GM20431 (cell line): ENCODE data around the gene DGKI.

Experiments used
- in situ Hi-C: fragments of 300-500 bp; cut with MseI, MboI; formaldehyde crosslinking; loops from one replicate; pipeline ENCODE4 v1.15.0; 2020; ENCODE audit warnings: low sequenced_read_pairs; ENCODE audit not compliant: unreplicated experiment

DGKI gene

DNA sequence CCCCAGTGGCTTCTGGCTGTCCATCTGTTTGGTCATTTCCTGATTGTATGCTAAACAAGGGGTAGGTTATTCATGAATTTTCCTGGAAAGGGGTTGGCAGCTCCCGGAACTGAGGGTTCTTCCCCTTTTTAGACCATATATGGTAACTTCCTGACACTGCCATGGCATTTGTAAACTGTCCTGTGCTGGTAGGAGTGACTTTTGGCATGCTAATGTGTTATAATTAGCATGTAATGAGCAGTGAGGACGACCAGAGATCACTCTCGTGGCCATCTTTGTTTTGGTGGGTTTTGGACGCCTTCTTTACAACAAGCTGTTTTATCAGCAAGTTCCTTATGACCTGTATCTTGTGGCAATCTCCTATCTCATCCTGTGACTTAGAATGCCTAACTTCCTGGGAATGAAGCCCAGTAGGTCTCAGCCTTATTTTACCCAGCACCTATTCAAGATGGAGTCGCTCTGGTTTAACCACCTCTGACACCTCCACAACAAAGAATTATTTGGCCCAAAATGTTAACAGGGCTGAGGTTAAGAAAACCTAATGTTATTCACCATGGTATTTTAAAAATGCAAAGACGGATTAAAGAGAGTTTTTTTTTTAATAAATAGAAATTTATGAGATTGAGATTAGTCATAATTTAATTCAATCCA is 500.9 kb downstream of the DGKI start:
- in situ Hi-C loops = no loop called here

DNA sequence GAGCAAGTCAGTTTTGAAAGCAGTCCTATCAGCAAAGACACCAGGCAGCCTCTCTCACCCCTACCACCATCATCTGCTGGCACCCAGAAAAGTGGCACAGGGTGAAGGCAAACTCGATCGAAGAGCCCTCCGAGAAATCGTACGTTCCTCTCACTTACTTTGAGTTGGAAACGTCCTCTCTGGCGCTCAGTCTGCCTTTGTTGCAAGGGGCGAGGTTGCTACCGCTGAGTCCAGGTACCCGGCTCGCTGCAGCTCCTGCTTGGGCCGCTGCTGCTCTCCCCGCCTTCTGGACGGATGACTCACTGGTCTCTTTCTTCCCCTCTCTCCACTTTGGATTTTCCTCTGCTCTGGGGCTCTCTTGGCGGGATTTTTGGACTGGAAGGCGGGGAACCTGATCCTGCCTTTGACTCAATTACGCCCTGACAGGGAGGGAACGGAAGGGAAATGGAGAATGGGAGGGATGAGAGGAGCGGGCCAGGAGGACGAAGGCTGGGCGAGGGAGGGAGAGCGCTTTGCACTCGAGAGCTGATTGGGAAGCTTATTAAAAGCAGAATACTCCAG is 503.4 kb downstream of the DGKI start, which contains the start of gene PTN:
PTN (minus strand) TSS at position 453 of the 561 bp plus-strand sequence. CDS start 88,760 bp downstream, outside the sequence.
- in situ Hi-C loops = no loop called here

DNA sequence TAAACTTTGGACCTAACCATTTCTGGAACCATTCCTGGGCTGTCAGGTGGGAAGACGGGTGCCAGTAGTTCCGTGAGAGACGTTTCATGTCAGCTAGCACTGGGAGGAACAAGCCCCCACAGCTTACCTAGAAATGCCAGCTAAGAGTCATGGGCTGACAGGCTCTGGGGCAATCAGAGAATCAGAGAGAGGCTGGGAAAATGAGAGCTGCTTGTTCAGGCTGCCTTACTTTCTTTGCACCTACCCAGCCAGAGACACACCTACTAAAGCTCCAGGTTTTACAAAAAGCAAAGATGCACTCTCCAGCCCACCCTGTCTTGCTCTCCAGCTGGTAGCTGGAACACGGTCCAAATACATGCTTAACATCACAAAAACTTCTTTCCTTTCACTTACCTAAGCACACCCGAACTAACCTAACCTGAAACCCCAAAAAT is 503.9 kb downstream of the DGKI start:
- in situ Hi-C loops = no loop called here

DNA sequence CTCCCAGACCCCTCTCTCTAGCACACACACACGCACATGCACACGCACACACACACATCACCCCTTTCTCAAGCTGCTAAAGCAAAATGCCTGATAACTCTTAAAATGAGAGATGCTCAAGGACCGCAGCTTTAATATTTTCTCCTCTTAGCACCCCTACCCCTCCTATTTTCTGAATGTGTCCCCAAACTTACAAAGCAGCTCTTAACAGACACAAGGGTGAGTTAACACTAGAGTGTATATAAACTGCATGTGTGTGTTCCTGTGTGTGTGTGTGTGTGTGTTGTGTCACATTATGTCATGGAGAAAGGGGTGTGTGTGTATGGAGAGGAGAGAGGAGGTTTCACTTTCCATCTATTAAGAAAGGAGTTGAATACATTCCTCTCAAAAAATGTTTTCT is 504.5 kb downstream of the DGKI start:
- in situ Hi-C loops = no loop called here

DNA sequence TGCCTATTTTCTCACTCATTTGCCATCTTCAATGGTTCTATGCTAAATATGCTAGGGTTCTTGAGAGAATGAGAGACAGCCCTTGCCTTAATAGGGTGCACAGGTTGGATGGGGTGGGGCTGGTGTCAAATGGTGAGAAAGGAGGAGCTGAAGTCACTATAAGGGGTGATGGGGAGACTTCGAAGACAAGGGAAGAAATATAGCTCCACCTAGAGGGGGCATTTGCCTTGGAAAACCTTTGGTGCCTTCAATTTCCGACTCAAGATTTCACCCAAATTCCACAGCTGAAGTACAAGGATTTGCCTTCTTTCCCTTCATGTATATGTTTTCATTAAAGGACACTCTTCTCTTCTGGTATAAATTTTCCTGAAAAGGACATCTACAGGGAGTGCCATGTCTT is 508.9 kb downstream of the DGKI start:
- in situ Hi-C loops = no loop called here

DNA sequence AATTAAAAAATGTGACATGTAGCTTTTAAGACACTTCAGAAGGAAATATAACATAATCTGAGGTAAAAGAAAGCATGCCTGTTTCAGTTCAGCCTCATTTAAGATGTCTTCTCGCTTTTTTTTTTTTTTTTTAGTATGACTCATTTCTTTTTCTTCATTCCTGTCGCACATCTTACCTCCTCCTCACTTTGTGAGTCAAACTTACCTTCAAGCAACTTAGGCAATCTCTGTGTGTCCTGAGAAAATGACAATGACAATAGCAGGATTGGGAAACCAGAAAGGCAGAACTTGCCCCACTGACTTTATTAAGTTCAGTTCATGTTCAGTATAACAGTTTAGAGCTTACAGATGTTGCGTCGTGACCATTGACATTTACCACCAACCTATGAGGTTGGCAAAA is 511.0 kb downstream of the DGKI start:
- in situ Hi-C loops = no loop called here

DNA sequence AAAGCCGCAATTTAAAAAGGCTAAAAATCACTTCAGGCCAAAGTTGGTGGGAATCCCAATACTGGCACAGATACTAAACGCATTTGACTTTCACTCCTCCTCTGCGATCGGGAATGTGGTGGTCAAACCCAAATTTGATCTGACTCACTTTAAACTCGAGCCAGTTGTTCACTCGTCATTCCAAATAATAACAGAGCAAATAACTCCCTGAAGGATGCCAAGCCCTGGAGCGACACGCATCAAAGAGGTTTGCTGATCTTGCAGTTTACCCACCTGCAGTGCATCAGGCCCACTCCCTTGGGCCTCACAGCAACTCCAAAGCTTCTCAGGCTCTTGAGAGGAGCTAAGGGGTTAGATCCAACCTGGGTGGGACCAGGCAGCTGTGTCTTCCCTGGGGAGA is 515.4 kb downstream of the DGKI start:
- in situ Hi-C loops = no loop called here
